MM.1S (cell line): ENCODE results near the gene PAK1.

Experiments used
- EZH2 ChIP-seq: fragments of 300-600 bp; sonication (generic); optimal IDR thresholded peaks from 2 replicates; pipeline ENCODE3; 2017; ENCODE audit warnings: low read depth, mild to moderate bottlenecking, antibody characterized with exemption, low read length, mixed read lengths
- EZH2phosphoT487 ChIP-seq: fragments of 300-600 bp; sonication (generic); IDR thresholded peaks from 2 replicates; pipeline ENCODE4 v1.6.1; 2018; ENCODE audit warnings: antibody characterized with exemption, low read length
- TF ChIP-seq, protein P1 (sequence below): fragments of 300-600 bp; sonication (generic); IDR thresholded peaks from 2 replicates; pipeline ENCODE4 v1.5.1; 2016; ENCODE audit warnings: antibody characterized with exemption, low read length, mixed read lengths

DNA sequence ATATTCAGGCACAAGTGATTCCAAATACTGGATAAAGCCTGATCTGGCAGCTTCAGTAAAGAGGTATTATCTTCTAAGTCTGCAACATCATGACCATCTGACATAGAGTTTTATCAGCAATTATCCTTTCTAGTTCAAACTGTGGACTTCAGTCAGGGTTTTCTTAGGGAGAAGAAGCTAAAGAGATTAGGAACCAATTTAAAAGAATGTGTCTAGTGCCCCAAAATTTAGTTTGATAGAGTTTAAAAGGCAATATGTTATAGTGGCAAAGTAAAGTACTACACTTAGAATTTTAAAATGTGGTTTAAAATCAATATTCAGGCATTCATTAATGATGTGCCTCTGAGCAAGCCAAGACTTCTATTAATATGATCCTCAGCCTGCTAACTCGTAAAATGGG is 5.4 kb downstream of the PAK1 start:
- TF ChIP-seq, protein P1, sequence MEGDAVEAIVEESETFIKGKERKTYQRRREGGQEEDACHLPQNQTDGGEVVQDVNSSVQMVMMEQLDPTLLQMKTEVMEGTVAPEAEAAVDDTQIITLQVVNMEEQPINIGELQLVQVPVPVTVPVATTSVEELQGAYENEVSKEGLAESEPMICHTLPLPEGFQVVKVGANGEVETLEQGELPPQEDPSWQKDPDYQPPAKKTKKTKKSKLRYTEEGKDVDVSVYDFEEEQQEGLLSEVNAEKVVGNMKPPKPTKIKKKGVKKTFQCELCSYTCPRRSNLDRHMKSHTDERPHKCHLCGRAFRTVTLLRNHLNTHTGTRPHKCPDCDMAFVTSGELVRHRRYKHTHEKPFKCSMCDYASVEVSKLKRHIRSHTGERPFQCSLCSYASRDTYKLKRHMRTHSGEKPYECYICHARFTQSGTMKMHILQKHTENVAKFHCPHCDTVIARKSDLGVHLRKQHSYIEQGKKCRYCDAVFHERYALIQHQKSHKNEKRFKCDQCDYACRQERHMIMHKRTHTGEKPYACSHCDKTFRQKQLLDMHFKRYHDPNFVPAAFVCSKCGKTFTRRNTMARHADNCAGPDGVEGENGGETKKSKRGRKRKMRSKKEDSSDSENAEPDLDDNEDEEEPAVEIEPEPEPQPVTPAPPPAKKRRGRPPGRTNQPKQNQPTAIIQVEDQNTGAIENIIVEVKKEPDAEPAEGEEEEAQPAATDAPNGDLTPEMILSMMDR: peak; percentile 14
- TF ChIP-seq EZH2 (no peak), EZH2phosphoT487 (no peak)
